ENCODE measurements around the gene SFSWAP.
"Not testable (repeated sequence)": the region's sequence is repeated elsewhere in the genome, so short reads cannot be mapped to it uniquely, and the experiment has no call there.

Gene SFSWAP

GRCh38 chr12:131736446-131737149, 25.7 kb downstream of the SFSWAP start:
- DNase-seq (ENCODE audit: low read depth), result no peak

- DNase-seq (ENCODE audit: low read depth), result no peak
Measured at GRCh38 chr12:131737150-131737827, 26.4 kb downstream of the SFSWAP start.

GRCh38 chr12:131738196-131738595, 27.3 kb downstream of the SFSWAP start:
- DNase-seq (ENCODE audit: low read depth), result no peak

- no peak for DNase-seq (ENCODE audit: low read depth)
Measured at GRCh38 chr12:131740626-131741025, 29.7 kb downstream of the SFSWAP start.

GRCh38 chr12:131742761-131743160, 31.9 kb downstream of the SFSWAP start:
- DNase-seq (ENCODE audit: low read depth), result not testable (repeated sequence)

- DNase-seq (ENCODE audit: low read depth), result not testable (repeated sequence)
Measured at GRCh38 chr12:131743410-131743809, 32.5 kb downstream of the SFSWAP start.

- DNase-seq (ENCODE audit: low read depth), result not testable (repeated sequence)
Measured at GRCh38 chr12:131743880-131744279, 33.0 kb downstream of the SFSWAP start.

- not testable (repeated sequence) for DNase-seq (ENCODE audit: low read depth)
Measured at GRCh38 chr12:131744675-131745074, 33.8 kb downstream of the SFSWAP start.

GRCh38 chr12:131745706-131746105, 34.8 kb downstream of the SFSWAP start:
- no peak for DNase-seq (ENCODE audit: low read depth)

GRCh38 chr12:131747276-131748177, 36.6 kb downstream of the SFSWAP start:
- no peak for DNase-seq (ENCODE audit: low read depth)

GRCh38 chr12:131749618-131750315, 38.9 kb downstream of the SFSWAP start:
- no peak for DNase-seq (ENCODE audit: low read depth)

GRCh38 chr12:131751335-131751734, 40.4 kb downstream of the SFSWAP start:
- DNase-seq (ENCODE audit: low read depth), result no peak

- no peak for DNase-seq (ENCODE audit: low read depth)
Measured at GRCh38 chr12:131752451-131752850, 41.6 kb downstream of the SFSWAP start.

- DNase-seq (ENCODE audit: low read depth), result no peak
Measured at GRCh38 chr12:131753005-131753404, 42.1 kb downstream of the SFSWAP start.

- DNase-seq (ENCODE audit: low read depth), result no peak
Measured at GRCh38 chr12:131753757-131754156, 42.9 kb downstream of the SFSWAP start.

GRCh38 chr12:131754184-131754583, 43.3 kb downstream of the SFSWAP start:
- DNase-seq (ENCODE audit: low read depth), result no peak

GRCh38 chr12:131755305-131756113, 44.6 kb downstream of the SFSWAP start:
- DNase-seq (ENCODE audit: low read depth), result no peak

GRCh38 chr12:131756441-131756840, 45.6 kb downstream of the SFSWAP start:
- no peak for DNase-seq (ENCODE audit: low read depth)

- no peak for DNase-seq (ENCODE audit: low read depth)
Measured at GRCh38 chr12:131757111-131757510, 46.2 kb downstream of the SFSWAP start.

GRCh38 chr12:131758016-131758739, 47.3 kb downstream of the SFSWAP start:
- no peak for DNase-seq (ENCODE audit: low read depth)
